Erythroblast (primary cell): ENCODE measurements around the gene OLA1.

Experiments
- GATA1 ChIP-seq: IDR thresholded peaks from 2 replicates; pipeline ENCODE4 v1.6.1; 2011; ENCODE audit warnings: low read depth, mild to moderate bottlenecking, control low read depth, low read length, moderate library complexity
- POLR2A ChIP-seq: IDR thresholded peaks from 2 replicates; pipeline ENCODE4 v1.6.1; 2011; ENCODE audit warnings: mild to moderate bottlenecking, low read length

- no peak for TF ChIP-seq POLR2A
- no peak for TF ChIP-seq GATA1
Measured at GRCh38 chr2:174286172-174286571, 37.8 kb upstream of the OLA1 start.
